ENCODE data around the gene CPNE5.

Gene CPNE5

GRCh38 chr6:36838896-36839748 lies at the start of gene CPNE5:
Gene CPNE5, minus strand, starts transcription at chr6:36839444. Its CDS starts 67 bp downstream, at chr6:36839377.
- DNase-seq: no peak

- no peak for DNase-seq
These were observed 48.9 kb upstream of the CPNE5 start for GRCh38 chr6:36888115-36888643.

- DNase-seq: no peak
These were observed 47.8 kb upstream of the CPNE5 start for GRCh38 chr6:36886950-36887618.

- DNase-seq: peak; percentile 99
These were observed 46.5 kb upstream of the CPNE5 start, which contains the start of gene C6orf89 for GRCh38 chr6:36885461-36886401. Gene C6orf89, plus strand, starts transcription at chr6:36885952. Its CDS starts 13,493 bp downstream, at chr6:36899445.

GRCh38 chr6:36884610-36885009 lies 45.4 kb upstream of the CPNE5 start:
- DNase-seq: no peak

- DNase-seq: no peak
These were observed 36.0 kb upstream of the CPNE5 start for GRCh38 chr6:36875250-36875633.

- peak; percentile 96 for DNase-seq
These were observed 35.4 kb upstream of the CPNE5 start, which contains the start of gene PPIL1 for GRCh38 chr6:36874443-36875249. Gene PPIL1, minus strand, starts transcription at chr6:36874803. Its CDS starts 31 bp downstream, at chr6:36874772.

- DNase-seq: peak; percentile 64
These were observed 34.6 kb upstream of the CPNE5 start for GRCh38 chr6:36873612-36874442.

- no peak for DNase-seq
These were observed 33.9 kb upstream of the CPNE5 start for GRCh38 chr6:36873115-36873514.

GRCh38 chr6:36871686-36872085 lies 32.4 kb upstream of the CPNE5 start:
- no peak for DNase-seq

- DNase-seq: no peak
These were observed 28.4 kb upstream of the CPNE5 start for GRCh38 chr6:36867471-36868224.

- no peak for DNase-seq
These were observed 26.6 kb upstream of the CPNE5 start for GRCh38 chr6:36865835-36866234.

- no peak for DNase-seq
These were observed 24.7 kb upstream of the CPNE5 start for GRCh38 chr6:36863670-36864540.

GRCh38 chr6:36862848-36863382 lies 23.7 kb upstream of the CPNE5 start:
- DNase-seq: no peak

GRCh38 chr6:36862164-36862847 lies 23.1 kb upstream of the CPNE5 start:
- peak; percentile 23 for DNase-seq

- DNase-seq: no peak
These were observed 20.9 kb upstream of the CPNE5 start for GRCh38 chr6:36860126-36860525.

GRCh38 chr6:36858407-36858981 lies 19.2 kb upstream of the CPNE5 start:
- DNase-seq: no peak

GRCh38 chr6:36857325-36857724 lies 18.1 kb upstream of the CPNE5 start:
- DNase-seq: no peak
